Liver (tissue), 3 donors: Measurements from ENCODE around the gene SCML1.

ENCODE experiments used
- FOXA1 ChIP-seq: IDR thresholded peaks from 2 replicates; pipeline ENCODE4 v1.6.1; 2016; ENCODE audit warnings: antibody characterized with exemption
- HNF4A ChIP-seq, 2 donors: conservative IDR thresholded peaks; 2 replicates each; pipeline ENCODE4 v1.6.1; 2016; ENCODE audit warnings: antibody characterized with exemption in 2 of 2, mild to moderate bottlenecking in 2 of 2
- TF ChIP-seq, protein P1 (sequence below): fragments of 150-350 bp; IDR thresholded peaks from 2 replicates; pipeline ENCODE4 v1.5.1; 2017; ENCODE audit warnings: improper control_type of control experiment, low read depth, low read length; ENCODE audit not compliant: missing input control
- TF ChIP-seq, protein P2 (sequence below): IDR thresholded peaks from 2 replicates; pipeline ENCODE4 v1.6.1; 2016; ENCODE audit warnings: antibody characterized with exemption
- donor health status: healthy.
- donor health status: healthy.

DNA sequence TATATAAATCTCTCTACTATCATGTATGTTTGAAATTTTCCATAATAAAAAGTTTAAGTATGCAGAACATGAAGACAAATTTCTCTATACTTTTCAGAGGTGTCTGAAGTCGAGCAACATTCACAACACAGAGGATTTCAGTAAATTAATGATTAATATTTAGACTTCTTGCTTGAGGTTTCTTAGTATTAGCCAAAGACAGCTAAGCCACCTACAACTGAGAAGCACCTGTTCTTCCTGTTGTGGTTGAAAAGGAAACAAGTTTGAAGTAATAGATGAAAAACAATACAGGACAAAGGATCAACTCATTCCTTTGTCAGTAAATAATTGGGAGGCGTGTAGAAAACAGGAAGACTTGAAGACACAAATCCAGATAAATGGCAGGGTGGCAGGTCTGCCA is 21.1 kb downstream of the SCML1 start:
- TF ChIP-seq, protein P1, sequence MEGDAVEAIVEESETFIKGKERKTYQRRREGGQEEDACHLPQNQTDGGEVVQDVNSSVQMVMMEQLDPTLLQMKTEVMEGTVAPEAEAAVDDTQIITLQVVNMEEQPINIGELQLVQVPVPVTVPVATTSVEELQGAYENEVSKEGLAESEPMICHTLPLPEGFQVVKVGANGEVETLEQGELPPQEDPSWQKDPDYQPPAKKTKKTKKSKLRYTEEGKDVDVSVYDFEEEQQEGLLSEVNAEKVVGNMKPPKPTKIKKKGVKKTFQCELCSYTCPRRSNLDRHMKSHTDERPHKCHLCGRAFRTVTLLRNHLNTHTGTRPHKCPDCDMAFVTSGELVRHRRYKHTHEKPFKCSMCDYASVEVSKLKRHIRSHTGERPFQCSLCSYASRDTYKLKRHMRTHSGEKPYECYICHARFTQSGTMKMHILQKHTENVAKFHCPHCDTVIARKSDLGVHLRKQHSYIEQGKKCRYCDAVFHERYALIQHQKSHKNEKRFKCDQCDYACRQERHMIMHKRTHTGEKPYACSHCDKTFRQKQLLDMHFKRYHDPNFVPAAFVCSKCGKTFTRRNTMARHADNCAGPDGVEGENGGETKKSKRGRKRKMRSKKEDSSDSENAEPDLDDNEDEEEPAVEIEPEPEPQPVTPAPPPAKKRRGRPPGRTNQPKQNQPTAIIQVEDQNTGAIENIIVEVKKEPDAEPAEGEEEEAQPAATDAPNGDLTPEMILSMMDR, result no peak
- TF ChIP-seq HNF4A (conservative IDR thresholded peaks at IDR 0.05) (no peak), FOXA1 (no peak)
- TF ChIP-seq, protein P2, sequence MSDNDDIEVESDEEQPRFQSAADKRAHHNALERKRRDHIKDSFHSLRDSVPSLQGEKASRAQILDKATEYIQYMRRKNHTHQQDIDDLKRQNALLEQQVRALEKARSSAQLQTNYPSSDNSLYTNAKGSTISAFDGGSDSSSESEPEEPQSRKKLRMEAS, result no peak
